IMR-90 (cell line): ENCODE measurements around the gene MRPL3. TPM values are rescaled to one million over a fixed set of nuclear protein-coding genes. Genes with fewer than 3 reads are reported as not detected.

Experiments
- ATAC-seq: fragments of 200-7000 bp; cut with Tn5 transposase; 2 replicates; pipeline ENCODE4 v1.9.1; 2020; ENCODE audit warnings: low read depth, mild to moderate bottlenecking, moderate library complexity
- BruUV-seq: library from RNA; stranded (reverse); fragments of 400-500 nt; replicated peaks from 2 replicates; lab custom pipeline; 2021; lab: Mats Ljungman, UMichigan
- CTCF ChIA-PET: fragments of 300-600 bp; formaldehyde crosslinking; extraction: SDS; loops from one replicate; lab custom pipeline; 2021; ENCODE audit warnings: antibody characterized with exemption; lab: Yijun Ruan, JAX
- POLR2A ChIA-PET: fragments of 300-600 bp; sonication (Branson Sonifier 250); formaldehyde crosslinking; loops from one replicate; lab custom pipeline; 2022; ENCODE audit warnings: antibody characterized with exemption; ENCODE audit not compliant: unreplicated experiment; lab: Charles Lee
- DNase-seq: peaks from one replicate; pipeline ENCODE4 v3.0.0; 2013
- H2AFZ ChIP-seq: replicated peaks from 2 replicates; pipeline ENCODE3; 2013; ENCODE audit warnings: low read length, mild to moderate bottlenecking; ENCODE audit not compliant: poor library complexity
- H2AK5ac ChIP-seq: 2 replicates; pipeline ENCODE4 v1.6.1; 2013; ENCODE audit warnings: low read depth, low read length, inconsistent platforms
- H2AK9ac ChIP-seq: replicated peaks from 2 replicates; pipeline ENCODE3; 2013; ENCODE audit warnings: mild to moderate bottlenecking, low read depth, low read length, moderate library complexity; ENCODE audit not compliant: poor library complexity
- H2BK120ac ChIP-seq: 2 replicates; pipeline ENCODE4 v1.6.1; 2013; ENCODE audit warnings: low read depth, low read length, inconsistent platforms
- H2BK15ac ChIP-seq: 3 replicates; pipeline ENCODE4 v1.6.1; 2013; ENCODE audit warnings: low read depth, low read length, inconsistent platforms
- H2BK20ac ChIP-seq: 2 replicates; pipeline ENCODE4 v1.6.1; 2013; ENCODE audit warnings: low read depth, mild to moderate bottlenecking, inconsistent platforms, low read length, moderate library complexity
- H2BK5ac ChIP-seq: 2 replicates; pipeline ENCODE4 v1.6.1; 2013; ENCODE audit warnings: mild to moderate bottlenecking, low read depth, low read length, inconsistent platforms; ENCODE audit not compliant: poor library complexity, severe bottlenecking
- H3K14ac ChIP-seq: replicated peaks from 2 replicates; pipeline ENCODE4 v1.6.1; 2013; ENCODE audit warnings: low read depth, low read length, inconsistent platforms
- H3K18ac ChIP-seq: 2 replicates; pipeline ENCODE4 v1.6.1; 2013; ENCODE audit warnings: low read depth, low read length, control low read depth
- H3K23ac ChIP-seq: 2 replicates; pipeline ENCODE4 v1.6.1; 2013; ENCODE audit warnings: low read depth, low read length, inconsistent platforms
- H3K27ac ChIP-seq: 2 replicates; pipeline ENCODE4 v1.5.1; 2013; ENCODE audit warnings: mild to moderate bottlenecking, control low read depth, low read length; ENCODE audit not compliant: insufficient read depth
- H3K27me3 ChIP-seq: 2 replicates; pipeline ENCODE4 v1.6.1; 2013; ENCODE audit warnings: low read length; ENCODE audit not compliant: control insufficient read depth, insufficient read depth
- H3K36me3 ChIP-seq: 2 replicates; pipeline ENCODE4 v1.6.1; 2013; ENCODE audit warnings: low read length, mixed read lengths; ENCODE audit not compliant: control insufficient read depth, insufficient read depth
- H3K4ac ChIP-seq: 2 replicates; pipeline ENCODE4 v1.6.1; 2013; ENCODE audit warnings: low read depth, low read length, inconsistent platforms
- H3K4me1 ChIP-seq: 2 replicates; pipeline ENCODE4 v1.6.1; 2013; ENCODE audit warnings: low read length, mixed read lengths; ENCODE audit not compliant: control insufficient read depth, insufficient read depth
- H3K4me2 ChIP-seq: 2 replicates; pipeline ENCODE4 v1.6.1; 2013; ENCODE audit warnings: low read depth, mild to moderate bottlenecking, control low read depth, low read length, moderate library complexity
- H3K4me3 ChIP-seq: 2 replicates; pipeline ENCODE4 v1.5.1; 2013; ENCODE audit warnings: low read depth, mild to moderate bottlenecking, control low read depth, low read length, moderate library complexity; ENCODE audit not compliant: insufficient read depth
- H3K56ac ChIP-seq: 2 replicates; pipeline ENCODE4 v1.6.1; 2013; ENCODE audit warnings: low read length, inconsistent platforms; ENCODE audit not compliant: insufficient read depth; ENCODE audit errors: extremely low read depth
- H3K79me1 ChIP-seq, 2 experiments: 2 replicates each; pipeline ENCODE4 v1.6.1; 2013; ENCODE audit warnings: low read length in 2 of 2, inconsistent platforms in 1 of 2, low read depth in 1 of 2
- H3K9ac ChIP-seq: 2 replicates; pipeline ENCODE4 v1.6.1; 2013; ENCODE audit warnings: low read depth, low read length, control low read depth
- H3K9me1 ChIP-seq: 2 replicates; pipeline ENCODE4 v1.6.1; 2013; ENCODE audit warnings: low read length, inconsistent platforms; ENCODE audit not compliant: insufficient read depth
- H3K9me3 ChIP-seq: 2 replicates; pipeline ENCODE4 v1.6.1; 2013; ENCODE audit warnings: low read length; ENCODE audit not compliant: control insufficient read depth, insufficient read depth
- H4K20me1 ChIP-seq: 2 replicates; pipeline ENCODE4 v1.6.1; 2013; ENCODE audit warnings: low read length, inconsistent platforms; ENCODE audit not compliant: insufficient read depth
- H4K5ac ChIP-seq: 2 replicates; pipeline ENCODE4 v1.6.1; 2013; ENCODE audit warnings: mild to moderate bottlenecking, low read depth, low read length, control low read depth
- H4K8ac ChIP-seq, 2 experiments: 2 replicates each; pipeline ENCODE4 v1.6.1; 2013; ENCODE audit warnings: low read depth in 2 of 2, low read length in 2 of 2, control low read depth in 1 of 2, inconsistent platforms in 1 of 2
- H4K91ac ChIP-seq: 2 replicates; pipeline ENCODE4 v1.6.1; 2013; ENCODE audit warnings: low read depth, low read length, inconsistent platforms; ENCODE audit not compliant: insufficient read depth
- BHLHE40 ChIP-seq: fragments of 150-350 bp; IDR thresholded peaks from 2 replicates; pipeline ENCODE4 v1.6.1; 2016; ENCODE audit warnings: mild to moderate bottlenecking, low read depth, low read length
- ELK1 ChIP-seq: fragments of 150-350 bp; IDR thresholded peaks from 2 replicates; pipeline ENCODE4 v1.6.1; 2016; ENCODE audit warnings: low read depth, mild to moderate bottlenecking, low read length, moderate library complexity, borderline replicate concordance
- FOS ChIP-seq: fragments of 150-350 bp; IDR thresholded peaks from 2 replicates; pipeline ENCODE4 v1.6.1; 2016; ENCODE audit warnings: low read depth, low read length
- MAFK ChIP-seq: IDR thresholded peaks from 2 replicates; pipeline ENCODE4 v1.6.1; 2012; ENCODE audit warnings: low read depth, low read length, improper control_type of control experiment
- MXI1 ChIP-seq: IDR thresholded peaks from 2 replicates; pipeline ENCODE4 v1.6.1; 2012; ENCODE audit warnings: low read depth, mild to moderate bottlenecking, low read length, moderate library complexity, borderline replicate concordance
- NFE2L2 ChIP-seq: fragments of 150-350 bp; IDR thresholded peaks from 2 replicates; pipeline ENCODE4 v1.6.1; 2016; ENCODE audit warnings: low read depth, mild to moderate bottlenecking, low read length
- POLR2A ChIP-seq: IDR thresholded peaks from 2 replicates; pipeline ENCODE4 v1.6.1; 2012; ENCODE audit warnings: mild to moderate bottlenecking, low read depth, low read length
- RAD21 ChIP-seq: IDR thresholded peaks from 2 replicates; pipeline ENCODE4 v1.6.1; 2012; ENCODE audit warnings: low read length, improper control_type of control experiment
- RFX5 ChIP-seq: IDR thresholded peaks from 2 replicates; pipeline ENCODE4 v1.8.0; 2012; ENCODE audit warnings: low read depth, mild to moderate bottlenecking, low read length, moderate library complexity
- USF2 ChIP-seq: fragments of 150-350 bp; IDR thresholded peaks from 2 replicates; pipeline ENCODE4 v1.6.1; 2017; ENCODE audit warnings: mild to moderate bottlenecking, antibody characterized with exemption, low read length, low read depth
- WGBS, 2 experiments: methylation state at CpG; one replicate each; pipeline versions ENCODE4 v1.1.5 to v1.1.7; 2013; ENCODE audit warnings: missing lambda C conversion rate in 2 of 2; ENCODE audit not compliant: insufficient read length in 1 of 2; ENCODE audit errors: extremely low coverage in 2 of 2; 5-methylcytosine and 5-hydroxymethylcytosine counted together
- dilution Hi-C: fragments of 300-500 bp; cut with HindIII; formaldehyde crosslinking; loops from one replicate; pipeline ENCODE4 v1.14.3; 2018; ENCODE audit warnings: low sequenced_read_pairs; ENCODE audit not compliant: unreplicated experiment
- in situ Hi-C: fragments of 300-500 bp; cut with MboI; formaldehyde crosslinking; loops from 3 replicates; pipeline ENCODE4 v1.14.3; 2019; ENCODE audit warnings: low sequenced_read_pairs, inconsistent platforms, mixed read lengths
- intact Hi-C: fragments of 100-400 bp; cut with micrococcal nuclease; formaldehyde crosslinking; loops from 2 replicates; pipeline ENCODE4 v1.10.0; 2022
- polyA plus RNA-seq, 3 experiments: library from polyadenylated mRNA; depleted of rRNA; stranded (reverse); fragments of >200 nt; gene quantifications; 2 replicates each; pipeline ENCODE4 v1.2.3, GENCODE V29; 2012; ENCODE audit warnings: low replicate concordance in 1 of 3
- total RNA-seq: library from RNA; depleted of rRNA; stranded (reverse); fragments of >200 nt; gene quantifications from 2 replicates; pipeline ENCODE4 v1.2.3, GENCODE V29; 2012
- TF ChIP-seq, protein P1 (sequence below): conservative IDR thresholded peaks from 2 replicates; pipeline ENCODE4 v1.5.1; 2012; ENCODE audit warnings: mild to moderate bottlenecking, low read depth, low read length, improper control_type of control experiment

The MRPL3 gene
- total and polyA plus RNA-seq, 2 of the 4 experiments (the other 2 are of a cell fraction): 107 to 206 TPM

GRCh38 chr3:131491775-131492174 is 11.0 kb downstream of the MRPL3 start:
- POLR2A ChIA-PET: no interaction called here
- in situ Hi-C loops: loop anchor here (25.0 kb wide), 2 partner anchors 454 to 754 kb away; partner anchors contain the start of genes ASTE1, NEK11 and PIK3R4
- ATAC-seq: no peak

More at GRCh38 chr3:131491775-131492174, 11.0 kb downstream of the MRPL3 start:
- Histone ChIP-seq H3K4ac (no peak overlapping the region), H4K8ac (no peak overlapping the region), H3K9me1 (no peaks in the 10 kb centered on the region), H2AK9ac (no peak overlapping the region), H2BK20ac (no peak overlapping the region), H2AK5ac (no peak overlapping the region), H3K79me1 (peaks cover 21% of the 10 kb centered on the region in 2 experiments), H4K91ac (no peak overlapping the region), H3K4me3 (no peak overlapping the region), H3K36me3 (peaks cover 13% of the 10 kb centered on the region), H3K56ac (no peak overlapping the region), H3K14ac (no peak overlapping the region), H2BK120ac (no peak overlapping the region), H3K9ac (no peak overlapping the region), H3K18ac (no peak overlapping the region), H3K23ac (no peak overlapping the region), H2AFZ (no peak overlapping the region), H3K9me3 (no peaks in the 10 kb centered on the region), H3K4me2 (no peak overlapping the region), H2BK5ac (no peak overlapping the region), H3K4me1 (no peaks in the 10 kb centered on the region), H4K5ac (no peak overlapping the region), H4K20me1 (no peaks in the 10 kb centered on the region), H2BK15ac (no peak overlapping the region), H3K27ac (no peak overlapping the region), H3K27me3 (no peaks in the 10 kb centered on the region)
- no TSS peak for BruUV-seq
- peak; percentile 16 for DNase-seq
- intact Hi-C loops: no loop called here
- dilution Hi-C loops: no loop called here
- WGBS, 2 experiments: 90% methylated on average over 2 of the region's 2 CpGs; no CpG with 5 or more reads in 1 of the 2 experiments
- TF ChIP-seq NFE2L2 (no peak), MXI1 (no peak), RFX5 (no peak), MAFK (no peak), RAD21 (no peak), POLR2A (no peak), USF2 (no peak), BHLHE40 (no peak), ELK1 (no peak), FOS (no peak)
- TF ChIP-seq, protein P1, sequence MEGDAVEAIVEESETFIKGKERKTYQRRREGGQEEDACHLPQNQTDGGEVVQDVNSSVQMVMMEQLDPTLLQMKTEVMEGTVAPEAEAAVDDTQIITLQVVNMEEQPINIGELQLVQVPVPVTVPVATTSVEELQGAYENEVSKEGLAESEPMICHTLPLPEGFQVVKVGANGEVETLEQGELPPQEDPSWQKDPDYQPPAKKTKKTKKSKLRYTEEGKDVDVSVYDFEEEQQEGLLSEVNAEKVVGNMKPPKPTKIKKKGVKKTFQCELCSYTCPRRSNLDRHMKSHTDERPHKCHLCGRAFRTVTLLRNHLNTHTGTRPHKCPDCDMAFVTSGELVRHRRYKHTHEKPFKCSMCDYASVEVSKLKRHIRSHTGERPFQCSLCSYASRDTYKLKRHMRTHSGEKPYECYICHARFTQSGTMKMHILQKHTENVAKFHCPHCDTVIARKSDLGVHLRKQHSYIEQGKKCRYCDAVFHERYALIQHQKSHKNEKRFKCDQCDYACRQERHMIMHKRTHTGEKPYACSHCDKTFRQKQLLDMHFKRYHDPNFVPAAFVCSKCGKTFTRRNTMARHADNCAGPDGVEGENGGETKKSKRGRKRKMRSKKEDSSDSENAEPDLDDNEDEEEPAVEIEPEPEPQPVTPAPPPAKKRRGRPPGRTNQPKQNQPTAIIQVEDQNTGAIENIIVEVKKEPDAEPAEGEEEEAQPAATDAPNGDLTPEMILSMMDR: no peak
- CTCF ChIA-PET: no interaction called here
